Peyer's patch (tissue), 4 donors: Measurements from ENCODE around the gene PTPN4.

Experiments used
- CTCF ChIP-seq, 6 experiments: fragments of 450-650 bp in 4 of 6; fragments of 200-600 bp in 2 of 6; sonication (generic) in 1 of 6; IDR thresholded peaks; one replicate each; pipeline ENCODE4 v1.5.1; 2017 to 2019; ENCODE audit warnings: antibody characterized with exemption in 6 of 6, mild to moderate bottlenecking in 3 of 6, moderate library complexity in 1 of 6
- POLR2A ChIP-seq, 2 donors: fragments of 450-650 bp; IDR thresholded peaks; one replicate each; pipeline ENCODE4 v1.5.1; 2017; ENCODE audit warnings: antibody characterized with exemption in 2 of 2, mild to moderate bottlenecking in 2 of 2, moderate library complexity in 2 of 2

GRCh38 chr2:119784876-119785275 lies 25.2 kb downstream of the PTPN4 start:
- TF ChIP-seq CTCF (IDR thresholded peaks at IDR 0.05): no peak
- TF ChIP-seq POLR2A (IDR thresholded peaks at IDR 0.05): no peak
